Activated naive CD4-positive, alpha-beta T cell treated with Interleukin-2 at 50 U/mL for 16 hours (primary cell): ENCODE results near the gene USP27X.

Experiments
- DNase-seq: peaks from one replicate; pipeline ENCODE4 v3.0.0-alpha.2; 2020

USP27X gene

GRCh38 chrX:49892542-49892941, 13.3 kb downstream of the USP27X start:
- DNase-seq = no peak

- DNase-seq = no peak
Observed at GRCh38 chrX:49896951-49897350, 17.7 kb downstream of the USP27X start.

GRCh38 chrX:49901048-49901447, 21.8 kb downstream of the USP27X start:
- no peak for DNase-seq

- DNase-seq = no peak
Observed at GRCh38 chrX:49910344-49910743, 31.1 kb downstream of the USP27X start.

- DNase-seq = no peak
Observed at GRCh38 chrX:49912086-49912485, 32.8 kb downstream of the USP27X start.

GRCh38 chrX:49912861-49913260, 33.6 kb downstream of the USP27X start:
- no peak for DNase-seq

- peak; percentile 35 for DNase-seq
Observed at GRCh38 chrX:49915361-49916222, 36.3 kb downstream of the USP27X start.

- peak; percentile 35 for DNase-seq
Observed at GRCh38 chrX:49919617-49920016, 40.3 kb downstream of the USP27X start.

GRCh38 chrX:49921109-49921508, 41.8 kb downstream of the USP27X start:
- DNase-seq = no peak

- peak; percentile 93 for DNase-seq
Observed at GRCh38 chrX:49922291-49923241, 43.3 kb downstream of the USP27X start, which contains the start of gene CLCN5. CLCN5 (plus strand) TSS chrX:49922596; CDS start chrX:49925299, 2,703 bp downstream.

GRCh38 chrX:49925176-49925575, 45.9 kb downstream of the USP27X start:
- no peak for DNase-seq

GRCh38 chrX:49930039-49930438, 50.8 kb downstream of the USP27X start:
- DNase-seq = no peak
